Kasumi-1 (cell line): ENCODE measurements around the gene ABCC3.

ENCODE experiments used
- DNase-seq, 2 experiments: peaks; one replicate each; lab custom pipeline; 2025; lab: John Stamatoyannopoulos, UW

Gene ABCC3

DNA sequence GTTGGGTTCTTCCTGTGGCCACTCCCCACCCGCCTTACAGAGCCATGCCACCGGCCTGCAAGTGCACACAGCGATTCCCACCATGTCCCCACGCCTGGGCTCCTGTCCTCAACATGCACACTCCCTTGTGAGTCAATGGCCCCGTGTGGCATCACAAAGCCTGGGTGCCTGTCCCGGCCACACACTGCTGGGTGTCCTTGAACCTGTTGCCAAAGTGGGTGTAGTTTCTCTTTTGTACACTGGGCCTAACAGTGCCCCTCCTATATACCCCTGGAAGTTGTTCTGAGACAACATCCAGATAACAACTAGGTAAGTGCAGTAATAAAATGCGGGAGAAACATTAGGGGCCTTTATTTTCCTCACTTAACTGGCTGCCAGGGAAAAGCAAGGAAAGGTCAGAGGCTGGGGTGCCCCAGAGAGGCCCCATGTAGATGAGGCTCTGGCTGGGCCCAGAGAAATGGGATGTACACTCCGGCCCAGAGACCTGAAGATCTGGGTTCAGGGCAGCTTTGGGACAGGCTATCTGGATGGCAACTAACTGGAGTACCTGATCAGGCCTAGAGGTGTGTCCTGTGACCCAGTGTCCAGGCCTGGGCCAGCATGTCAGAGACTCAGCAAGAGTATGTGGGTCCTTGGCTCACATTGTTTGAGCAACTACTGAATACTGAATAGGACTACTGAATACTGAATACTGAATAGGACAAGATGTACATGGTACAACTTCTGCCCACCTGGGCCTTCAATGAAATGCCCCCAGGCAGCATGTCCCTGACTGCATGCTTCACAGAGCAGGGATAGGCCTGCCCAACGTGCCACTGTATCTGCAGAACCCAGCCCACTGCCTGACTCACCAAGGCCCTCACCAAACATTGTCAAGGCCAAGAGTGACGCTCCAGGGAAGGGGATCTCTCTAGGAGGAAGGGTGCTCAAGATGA is 8.3 kb downstream of the ABCC3 start:
- DNase-seq = no peak

DNA sequence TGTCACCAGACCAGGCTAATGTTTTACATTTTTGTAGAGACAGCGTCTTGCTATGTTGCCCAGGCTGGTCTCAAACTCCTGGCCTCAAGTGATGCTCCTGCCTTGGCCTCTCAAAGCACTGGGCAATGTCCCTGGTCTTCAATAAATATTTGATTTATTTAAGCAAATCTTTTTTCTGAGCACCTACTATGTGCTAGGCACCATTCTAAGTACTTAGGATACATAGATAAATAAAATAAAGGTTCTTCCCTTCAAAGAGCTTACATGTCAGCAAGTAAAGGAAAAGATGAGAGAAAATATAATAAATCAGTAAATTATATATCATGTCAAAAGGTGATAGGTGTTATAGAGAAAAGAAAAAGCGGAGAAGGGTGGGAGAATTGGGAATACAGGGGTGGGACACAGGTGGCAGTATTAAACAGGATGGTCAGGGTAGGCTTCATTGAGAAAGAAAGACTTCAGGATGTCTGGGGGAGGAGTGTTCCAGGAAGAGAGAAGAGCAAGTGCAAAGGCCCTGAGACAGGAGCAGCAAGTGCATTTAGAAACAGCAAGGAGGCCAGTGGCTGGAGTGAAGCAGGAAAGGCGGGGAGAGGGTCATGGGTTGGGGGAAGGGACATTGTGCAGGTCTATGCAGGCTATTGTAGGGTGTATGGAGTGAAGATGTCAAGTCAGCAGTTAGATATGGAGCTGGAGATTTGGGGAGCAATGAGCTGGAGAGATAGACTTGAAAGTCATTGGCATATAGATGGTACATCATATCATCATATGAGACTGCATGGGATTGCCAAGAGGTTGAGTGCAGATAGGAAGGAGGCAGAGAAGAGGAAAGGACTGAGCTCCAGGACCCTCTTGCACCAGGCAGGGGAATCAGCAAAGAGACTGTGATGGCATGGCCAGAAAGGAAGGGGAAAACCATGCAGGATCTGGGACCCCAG is 11.3 kb downstream of the ABCC3 start:
- DNase-seq = no peak

DNA sequence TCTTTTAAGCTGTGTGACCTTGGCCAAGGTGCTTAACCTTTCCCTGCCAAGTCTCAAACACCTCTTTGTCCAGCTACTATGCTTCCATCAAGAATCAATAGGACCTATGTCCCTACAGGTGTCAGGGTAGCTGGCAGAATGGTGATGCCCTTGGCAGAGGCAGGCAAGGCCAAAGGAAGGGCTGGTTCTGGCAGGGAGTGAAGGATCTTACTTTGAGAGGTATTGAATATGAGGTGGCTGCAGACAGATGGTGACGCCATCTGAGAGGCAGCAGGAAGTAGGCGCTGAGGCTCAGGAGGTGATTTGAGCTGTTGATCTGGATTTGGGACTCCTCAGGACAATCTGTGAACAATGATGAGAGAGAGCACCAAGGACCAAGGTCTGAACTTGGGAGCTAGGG is 12.5 kb downstream of the ABCC3 start:
- DNase-seq = no peak

DNA sequence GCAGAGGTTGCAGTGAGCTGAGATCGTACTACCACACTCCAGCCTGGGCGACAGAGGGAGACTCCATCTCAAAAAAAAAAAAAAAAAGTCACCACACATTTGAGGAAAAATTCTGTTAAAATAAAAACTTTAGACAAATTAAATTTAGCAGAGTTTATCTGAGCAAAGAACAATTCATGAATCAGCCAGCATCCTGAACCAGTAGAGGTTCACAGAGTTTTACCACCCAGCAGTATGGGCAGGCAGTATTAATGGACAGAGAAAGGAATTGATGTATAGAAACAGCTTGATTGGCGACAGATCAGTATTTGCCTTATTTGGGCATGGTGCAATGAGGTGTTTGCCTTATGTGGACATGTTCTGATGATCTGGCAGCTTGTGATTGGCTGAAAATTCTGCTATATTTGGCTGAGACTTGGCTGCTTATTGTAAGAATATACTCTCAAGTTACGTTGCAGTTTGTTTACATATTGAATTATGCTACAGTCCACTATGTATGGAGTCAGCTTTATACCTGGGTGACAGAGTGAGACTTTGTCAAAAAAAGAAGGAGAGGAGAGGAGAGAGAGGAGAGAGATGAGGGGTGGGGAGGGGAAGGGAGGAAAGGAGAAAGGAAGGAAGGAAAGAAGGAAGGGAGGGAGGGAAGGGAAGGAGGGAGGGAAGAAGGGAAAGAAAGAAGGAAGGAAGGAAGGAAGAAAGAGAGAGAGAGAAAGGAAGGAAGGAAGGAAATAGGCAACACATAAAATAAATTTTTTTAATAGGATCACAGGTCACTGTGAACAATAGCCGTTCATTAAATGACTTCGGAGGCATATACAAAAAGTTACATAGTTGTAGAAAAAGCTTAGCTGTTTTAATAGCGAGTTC is 14.6 kb downstream of the ABCC3 start:
- no peak for DNase-seq

GRCh38 chr17:50651661-50652060 is 17.0 kb downstream of the ABCC3 start:
- DNase-seq = no peak

GRCh38 chr17:50653738-50654137 is 19.1 kb downstream of the ABCC3 start:
- no peak for DNase-seq

DNA sequence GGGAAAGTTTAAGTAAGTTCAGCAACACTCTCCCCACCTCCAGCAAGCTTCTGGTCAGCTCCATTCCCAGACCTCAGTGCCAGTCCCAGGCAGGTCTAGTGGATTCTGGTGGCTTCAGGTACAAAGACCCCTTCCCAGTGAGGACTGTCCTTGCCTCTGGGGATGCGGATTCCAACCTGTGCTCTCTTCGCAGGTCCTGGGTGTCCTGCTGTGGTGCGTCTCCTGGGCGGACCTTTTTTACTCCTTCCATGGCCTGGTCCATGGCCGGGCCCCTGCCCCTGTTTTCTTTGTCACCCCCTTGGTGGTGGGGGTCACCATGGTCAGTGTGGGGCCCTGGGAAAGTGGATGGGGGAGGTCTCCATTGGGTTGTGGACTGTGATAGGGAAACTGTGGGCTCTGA is 21.8 kb downstream of the ABCC3 start:
- DNase-seq = no peak

GRCh38 chr17:50657054-50657453 is 22.4 kb downstream of the ABCC3 start:
- no peak for DNase-seq

DNA sequence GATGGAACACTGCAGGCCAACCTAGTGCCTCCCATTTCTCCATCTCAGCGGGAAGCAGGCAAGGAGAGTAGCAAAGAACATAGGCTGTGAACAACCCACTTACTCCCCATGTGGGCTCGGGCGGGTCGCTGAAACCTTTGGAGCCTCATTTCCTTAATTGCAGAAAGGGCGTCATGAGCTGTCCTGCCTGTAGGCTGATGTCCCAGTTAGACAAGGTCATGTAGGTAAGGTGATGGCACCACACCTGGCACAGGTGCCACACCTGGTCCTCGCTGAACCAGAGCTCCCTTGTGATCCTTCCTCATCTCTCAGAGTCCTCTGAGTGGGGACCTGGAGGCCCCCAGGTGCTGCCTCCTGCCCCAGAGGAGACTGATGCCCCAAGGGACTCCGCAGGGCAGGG is 22.9 kb downstream of the ABCC3 start:
- no peak for DNase-seq

DNA sequence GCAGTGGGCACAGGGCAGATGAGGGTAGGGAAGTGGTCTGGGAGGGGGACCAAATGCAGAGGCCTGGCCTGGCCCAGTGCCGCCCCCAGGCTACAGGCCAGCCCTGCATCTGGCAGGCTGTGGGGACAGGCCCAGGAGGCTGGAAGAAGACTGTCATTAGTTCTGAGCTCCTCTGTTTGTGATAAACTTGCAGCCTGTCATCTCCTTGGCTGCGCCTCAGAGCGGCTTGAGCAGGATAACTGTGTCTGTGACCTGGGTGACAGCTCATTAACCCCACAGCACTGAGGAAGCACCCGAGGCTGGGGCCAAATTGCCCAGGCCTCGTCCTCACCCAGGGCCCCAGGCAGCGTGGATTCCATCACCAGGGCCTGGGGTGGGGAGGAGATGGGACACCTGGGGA is 23.9 kb downstream of the ABCC3 start:
- DNase-seq = no peak

DNA sequence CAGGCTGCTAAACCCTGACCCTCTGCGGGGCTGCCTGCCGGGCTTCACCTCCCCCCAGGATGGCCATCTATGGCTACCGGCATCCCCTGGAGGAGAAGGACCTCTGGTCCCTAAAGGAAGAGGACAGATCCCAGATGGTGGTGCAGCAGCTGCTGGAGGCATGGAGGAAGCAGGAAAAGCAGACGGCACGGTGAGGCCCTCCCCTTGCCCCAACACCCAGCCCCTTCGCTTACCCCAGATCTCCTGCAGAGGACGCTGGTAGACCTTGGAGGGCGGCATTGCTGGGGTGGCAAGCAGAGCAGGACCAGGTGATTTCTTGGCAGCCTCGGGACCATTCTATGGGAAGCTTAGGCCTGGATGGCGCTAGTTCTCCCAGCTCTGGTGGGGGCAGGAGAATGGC is 24.5 kb downstream of the ABCC3 start:
- DNase-seq = no peak

GRCh38 chr17:50660042-50660886 is 25.6 kb downstream of the ABCC3 start:
- DNase-seq = no peak

DNA sequence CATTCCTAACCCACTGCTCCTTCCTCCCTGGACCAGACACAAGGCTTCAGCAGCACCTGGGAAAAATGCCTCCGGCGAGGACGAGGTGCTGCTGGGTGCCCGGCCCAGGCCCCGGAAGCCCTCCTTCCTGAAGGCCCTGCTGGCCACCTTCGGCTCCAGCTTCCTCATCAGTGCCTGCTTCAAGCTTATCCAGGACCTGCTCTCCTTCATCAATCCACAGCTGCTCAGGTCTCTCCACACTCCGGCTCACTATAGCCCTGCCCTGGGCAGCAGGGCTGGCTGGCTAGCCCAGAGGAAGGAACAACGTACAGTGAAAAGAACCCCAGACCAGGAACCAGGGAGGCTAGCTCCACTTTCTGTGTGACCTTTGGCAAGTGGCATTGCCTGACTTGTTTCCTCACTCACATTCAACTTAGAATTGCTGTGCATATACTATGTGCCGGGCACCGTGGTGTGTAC is 26.2 kb downstream of the ABCC3 start:
- no peak for DNase-seq

- DNase-seq = no peak
Observed at GRCh38 chr17:50661348-50661747, 26.7 kb downstream of the ABCC3 start.

DNA sequence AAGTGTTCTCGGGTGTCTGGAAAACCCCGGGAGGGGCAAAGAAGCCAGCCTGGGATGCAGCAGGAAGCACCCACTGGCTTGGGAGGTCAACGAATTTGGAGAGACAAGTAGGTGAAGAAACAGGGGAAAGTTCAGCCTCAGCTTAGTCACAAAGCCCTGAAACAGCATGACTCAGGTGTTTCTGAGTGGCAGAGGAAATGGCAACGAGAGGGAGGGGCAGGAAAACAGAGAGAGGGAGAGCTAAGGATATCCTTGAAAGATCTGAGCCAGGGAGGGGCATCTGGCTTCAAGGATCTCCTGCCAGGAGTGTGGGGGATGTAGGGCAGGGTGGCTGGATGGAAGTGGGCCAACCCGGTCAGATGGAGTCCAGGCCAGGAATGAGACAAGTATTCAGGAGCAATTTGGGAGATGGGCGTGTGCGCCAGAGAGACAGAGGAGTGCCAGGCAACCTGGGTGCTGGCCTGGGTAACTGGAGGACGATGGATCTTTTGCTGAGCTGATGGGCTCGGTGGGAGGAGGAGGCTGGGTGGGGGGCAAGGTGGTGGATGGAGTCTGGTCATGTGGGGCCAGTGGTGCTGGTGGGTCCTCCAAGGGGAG is 27.2 kb downstream of the ABCC3 start:
- no peak for DNase-seq

- no peak for DNase-seq
Observed at GRCh38 chr17:50662632-50663225, 28.0 kb downstream of the ABCC3 start.

- no peak for DNase-seq
Observed at GRCh38 chr17:50663812-50664374, 29.2 kb downstream of the ABCC3 start.

DNA sequence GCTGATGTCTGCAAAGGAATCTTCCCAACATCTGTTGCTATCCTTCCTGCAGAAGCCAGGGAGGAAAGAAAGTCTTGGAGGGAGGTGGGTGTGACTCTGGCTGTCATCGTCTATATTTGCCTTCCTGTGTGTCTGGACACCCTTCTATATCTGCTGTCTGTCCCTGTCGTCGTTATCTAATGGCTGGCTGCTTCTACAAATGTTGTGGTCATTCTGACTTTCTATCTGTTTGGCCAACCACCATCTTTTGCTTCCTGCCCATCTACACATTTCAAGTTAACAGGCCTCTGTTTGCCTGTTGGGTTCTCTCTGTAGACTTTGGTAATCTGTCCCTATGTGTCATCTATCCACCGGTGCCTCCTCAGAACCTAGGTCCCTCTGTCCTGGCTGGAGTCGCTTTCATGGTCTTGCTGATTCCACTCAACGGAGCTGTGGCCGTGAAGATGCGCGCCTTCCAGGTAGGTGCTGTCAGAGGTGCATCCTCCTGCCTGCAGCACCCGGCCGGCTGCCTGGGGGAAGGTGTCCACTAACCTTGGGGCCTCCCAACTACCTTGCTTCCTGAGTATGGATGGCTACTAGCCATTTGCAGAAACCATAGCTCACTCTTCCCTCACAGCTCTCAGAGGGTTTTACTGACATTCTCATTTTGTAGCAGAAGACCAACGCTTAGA is 30.2 kb downstream of the ABCC3 start:
- DNase-seq = no peak

DNA sequence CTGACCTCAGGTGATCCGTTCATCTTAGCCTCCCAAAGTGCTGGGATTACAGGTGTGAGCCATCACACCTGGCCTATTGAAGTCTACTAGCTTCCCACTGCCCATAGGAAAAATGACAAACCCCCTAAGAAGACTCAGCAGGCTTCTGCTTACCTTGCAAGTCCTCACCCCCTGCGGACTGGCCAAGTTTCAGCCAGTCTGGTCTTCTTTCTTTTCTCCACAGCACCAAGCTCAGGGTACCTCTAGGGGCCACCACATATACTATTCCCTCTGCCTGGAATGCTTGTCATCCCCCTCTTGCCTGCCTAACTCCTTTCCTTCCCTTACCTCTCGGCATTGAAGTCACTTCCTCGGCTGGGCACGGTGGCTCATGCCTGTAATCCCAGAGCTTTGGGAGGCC is 31.2 kb downstream of the ABCC3 start:
- DNase-seq = no peak
